NCI-H128 (cell line): ENCODE measurements around the gene PTPRU.

ENCODE experiments used
- DNase-seq: peaks from one replicate; lab custom pipeline; 2025; ENCODE audit not compliant: unreplicated experiment; lab: John Stamatoyannopoulos, UW

PTPRU gene

DNA sequence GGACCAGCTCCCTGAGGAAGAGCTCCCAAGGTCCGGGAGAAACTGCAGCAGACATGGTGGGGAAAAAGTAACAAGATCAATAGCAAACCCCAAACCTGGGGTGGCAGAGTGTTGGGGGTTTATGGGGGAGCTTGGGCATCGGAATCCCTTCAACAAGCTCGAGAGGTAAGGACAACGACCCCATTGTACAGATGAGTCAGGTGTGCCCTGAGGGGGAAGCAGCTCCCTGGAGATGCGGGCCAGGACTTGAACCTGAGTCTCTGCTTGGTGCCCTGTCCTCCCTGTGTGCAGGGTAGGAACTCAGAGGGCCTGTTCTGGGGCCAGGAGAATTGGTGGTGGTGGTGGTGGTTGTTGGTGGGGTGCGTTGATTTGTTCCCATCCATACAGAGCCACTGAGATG, 125.4 kb downstream of the PTPRU start:
- no peak for DNase-seq

DNA sequence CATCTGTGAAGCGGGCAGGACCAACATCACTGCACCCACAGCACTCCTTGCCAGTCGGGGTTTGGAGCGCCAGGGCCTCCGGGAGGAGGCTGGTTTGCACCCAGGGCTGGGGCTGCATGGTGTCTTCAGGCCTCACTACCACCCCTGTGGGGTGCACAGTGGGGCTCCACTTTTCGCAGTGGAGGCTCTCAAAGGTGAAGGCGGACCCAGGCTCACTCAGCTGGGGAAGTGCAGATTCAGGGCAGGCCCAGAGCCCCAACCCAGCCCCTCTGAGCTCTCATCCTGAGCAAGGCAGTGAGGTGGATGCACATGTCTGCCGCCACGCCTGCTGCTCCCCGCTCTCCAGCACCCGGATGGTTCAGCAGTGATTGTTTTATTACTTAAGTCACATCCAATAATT, 125.8 kb downstream of the PTPRU start:
- no peak for DNase-seq

DNA sequence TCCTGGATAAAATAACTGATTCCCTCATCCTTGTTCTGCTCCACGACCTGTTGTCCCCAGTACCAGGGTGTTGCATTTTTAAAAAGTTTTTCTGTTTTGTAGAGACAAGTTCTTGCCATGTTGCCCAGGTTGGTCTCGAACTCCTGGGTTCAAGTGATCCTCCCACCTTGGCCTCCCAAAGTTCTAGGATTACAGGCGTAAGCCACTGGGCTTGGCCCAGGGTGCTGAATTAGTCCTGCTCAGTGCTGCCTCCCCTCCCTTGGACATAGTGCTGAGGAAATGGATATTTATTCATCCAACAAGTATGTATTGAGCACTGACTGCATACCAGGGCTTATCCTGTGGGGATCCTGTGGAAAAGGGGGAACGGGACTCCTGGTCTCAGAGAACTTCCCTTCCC, 126.4 kb downstream of the PTPRU start:
- no peak for DNase-seq

GRCh38 chr1:29363536-29363935, 127.2 kb downstream of the PTPRU start:
- no peak for DNase-seq

GRCh38 chr1:29364101-29364678, 127.9 kb downstream of the PTPRU start:
- no peak for DNase-seq

GRCh38 chr1:29365906-29366670, 129.8 kb downstream of the PTPRU start:
- no peak for DNase-seq

DNA sequence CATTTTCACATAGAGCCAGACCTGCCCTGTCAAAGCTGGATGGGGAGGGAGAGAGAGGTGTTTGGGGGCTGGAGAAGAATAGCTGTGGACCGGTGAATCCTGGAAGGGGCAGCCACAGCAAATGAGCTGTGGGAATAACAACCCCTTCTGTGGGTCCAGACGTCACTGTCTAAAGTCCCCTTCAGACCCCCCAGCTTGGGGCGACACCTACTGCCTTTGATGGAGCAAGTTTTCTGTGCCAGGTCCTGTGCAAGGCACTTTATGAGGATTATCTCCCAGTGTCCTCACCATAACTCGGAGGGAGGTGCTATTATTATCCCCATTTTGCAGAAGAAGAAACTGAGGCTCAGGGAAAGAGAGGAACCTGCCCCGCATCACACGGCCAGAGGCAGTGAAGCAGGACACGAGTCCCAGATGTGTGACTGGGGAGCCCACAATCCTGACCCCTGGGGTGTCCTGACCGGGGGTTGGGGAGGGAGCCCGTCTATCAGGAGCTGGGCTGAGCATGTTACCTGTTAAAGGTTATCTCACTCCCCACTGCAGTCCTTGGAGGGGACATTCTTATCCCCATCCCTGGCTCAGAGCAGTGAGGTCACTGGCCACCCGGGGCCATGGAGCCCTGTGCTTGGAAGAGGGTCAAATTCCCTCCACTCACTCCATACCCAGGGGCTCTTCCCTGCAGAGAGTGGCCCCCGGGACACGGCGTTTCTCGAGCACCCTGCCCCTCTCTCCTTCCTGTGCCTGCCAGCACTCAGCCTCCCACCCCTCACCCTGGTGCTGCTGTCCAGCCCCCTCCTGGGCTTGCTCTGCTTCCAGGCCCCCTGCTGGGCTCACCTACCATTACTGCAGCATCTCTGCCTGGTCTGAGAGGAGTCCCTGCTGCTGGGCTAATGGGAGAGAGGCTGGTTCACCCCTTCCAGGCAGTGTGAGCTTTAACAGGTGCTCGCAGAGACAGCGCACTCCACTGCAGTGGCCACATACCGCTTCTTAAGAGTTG, 132.9 kb downstream of the PTPRU start:
- DNase-seq = no peak

DNA sequence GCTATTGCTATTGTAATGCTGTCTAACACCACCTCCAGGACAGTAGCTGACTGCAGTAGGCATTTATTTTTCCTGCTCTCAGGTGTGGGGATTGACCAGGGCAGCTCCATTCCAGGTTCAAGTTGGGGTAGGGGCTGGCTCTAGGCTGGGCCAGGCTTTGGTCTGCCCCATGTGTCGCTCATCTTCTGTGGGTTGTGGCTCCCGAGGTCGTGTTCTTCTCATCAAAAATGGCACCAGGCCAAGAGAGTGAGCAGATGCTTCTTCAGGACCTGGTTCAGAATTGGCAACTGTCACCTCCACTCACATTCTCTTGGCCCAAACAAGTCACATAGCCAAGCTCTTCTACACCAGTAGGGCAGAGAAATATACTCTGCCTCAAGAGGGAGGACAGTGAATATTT, 133.7 kb downstream of the PTPRU start:
- no peak for DNase-seq

GRCh38 chr1:29371332-29371731, 135.0 kb downstream of the PTPRU start:
- DNase-seq = no peak

DNA sequence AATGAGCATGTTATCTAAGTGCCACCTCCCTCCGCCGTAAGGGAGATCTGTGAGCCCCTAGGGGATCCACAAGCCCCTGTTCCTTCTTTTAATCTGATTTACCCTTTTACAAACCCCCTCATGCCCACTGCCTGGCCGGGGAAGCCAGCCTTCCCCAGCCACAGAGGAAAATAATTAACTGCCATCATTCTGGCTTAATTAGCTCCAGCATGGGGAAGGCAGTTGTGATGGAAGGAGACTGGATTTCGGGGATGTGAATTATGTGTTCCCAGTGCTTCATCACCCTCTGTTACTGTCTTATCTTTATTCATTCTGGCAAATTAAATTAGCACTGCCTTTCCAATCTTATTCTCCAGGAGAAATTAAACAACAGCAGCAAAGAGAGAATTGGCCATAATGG, 135.8 kb downstream of the PTPRU start:
- no peak for DNase-seq
